Liver (tissue), 9 donors: ENCODE data around the gene ARHGAP19. TPM values are rescaled to one million over a fixed set of nuclear protein-coding genes. Genes with fewer than 3 reads are reported as not detected.

Experiments used
- DNase-seq: peaks from one replicate; pipeline ENCODE4 v3.0.0-alpha.2; 2017; ENCODE audit warnings: low spot score
- H3K27ac ChIP-seq, 2 donors: one replicate each; pipeline ENCODE4 v1.7.0; 2013; ENCODE audit warnings: inconsistent platforms in 2 of 2, low read length in 2 of 2, control low read depth in 1 of 2, low read depth in 1 of 2, mild to moderate bottlenecking in 1 of 2
- H3K27me3 ChIP-seq, 4 donors: one replicate each; pipeline versions ENCODE4 v1.6.1 to v1.7.0; 2013; ENCODE audit warnings: low read length in 3 of 4, inconsistent platforms in 1 of 4, mild to moderate bottlenecking in 1 of 4, moderate library complexity in 1 of 4; ENCODE audit not compliant: control insufficient read depth in 4 of 4, insufficient read depth in 4 of 4
- H3K36me3 ChIP-seq, 4 donors: one replicate each; pipeline versions ENCODE4 v1.6.1 to v1.7.0; 2013; ENCODE audit warnings: low read length in 3 of 4, mild to moderate bottlenecking in 3 of 4, low read depth in 1 of 4, moderate library complexity in 1 of 4; ENCODE audit not compliant: control insufficient read depth in 4 of 4, insufficient read depth in 3 of 4
- H3K4me1 ChIP-seq, 4 donors: one replicate each; pipeline versions ENCODE4 v1.6.1 to v1.7.0; 2013; ENCODE audit warnings: low read length in 3 of 4, mild to moderate bottlenecking in 3 of 4, moderate library complexity in 1 of 4; ENCODE audit not compliant: control insufficient read depth in 4 of 4, insufficient read depth in 4 of 4
- H3K4me3 ChIP-seq, 3 donors: one replicate each; pipeline versions ENCODE4 v1.6.1 to v1.7.0; 2013; ENCODE audit warnings: low read length in 3 of 3, control low read depth in 1 of 3, low read depth in 1 of 3, mild to moderate bottlenecking in 1 of 3
- H3K9ac ChIP-seq, 2 donors: one replicate each; pipeline ENCODE4 v1.7.0; 2013; ENCODE audit warnings: low read length in 2 of 2, mild to moderate bottlenecking in 2 of 2, moderate library complexity in 2 of 2, control low read depth in 1 of 2, low read depth in 1 of 2
- H3K9me3 ChIP-seq, 4 donors: one replicate each; pipeline versions ENCODE4 v1.6.1 to v1.7.0; 2013; ENCODE audit warnings: low read length in 3 of 4; ENCODE audit not compliant: control insufficient read depth in 4 of 4
- ATF3 ChIP-seq: IDR thresholded peaks from 2 replicates; pipeline ENCODE4 v1.6.1; 2016; ENCODE audit warnings: antibody characterized with exemption
- CTCF ChIP-seq: fragments of 150-350 bp; IDR thresholded peaks from 2 replicates; pipeline ENCODE4 v1.5.1; 2017; ENCODE audit warnings: improper control_type of control experiment, low read depth, low read length; ENCODE audit not compliant: missing input control
- EGR1 ChIP-seq, 2 donors: IDR thresholded peaks; 2 replicates each; pipeline ENCODE4 v1.6.1; 2016 to 2018; ENCODE audit warnings: antibody characterized with exemption in 2 of 2, low read depth in 2 of 2
- FOXA1 ChIP-seq: IDR thresholded peaks from 2 replicates; pipeline ENCODE4 v1.6.1; 2016; ENCODE audit warnings: antibody characterized with exemption
- GABPA ChIP-seq, 2 donors: IDR thresholded peaks in 1 of 2; conservative IDR thresholded peaks in 1 of 2; 2 replicates each; pipeline ENCODE4 v1.6.1; 2016; ENCODE audit warnings: antibody characterized with exemption in 2 of 2, mild to moderate bottlenecking in 1 of 2, moderate library complexity in 1 of 2
- HNF4A ChIP-seq, 2 donors: conservative IDR thresholded peaks; 2 replicates each; pipeline ENCODE4 v1.6.1; 2016; ENCODE audit warnings: antibody characterized with exemption in 2 of 2, mild to moderate bottlenecking in 2 of 2
- HNF4G ChIP-seq: IDR thresholded peaks from 2 replicates; pipeline ENCODE4 v1.6.1; 2016; ENCODE audit warnings: antibody characterized with exemption
- JUND ChIP-seq, 2 donors: IDR thresholded peaks; 2 replicates each; pipeline ENCODE4 v1.6.1; 2016; ENCODE audit warnings: antibody characterized with exemption in 2 of 2
- NR2F2 ChIP-seq: IDR thresholded peaks from 2 replicates; pipeline ENCODE4 v1.6.1; 2016; ENCODE audit warnings: antibody characterized with exemption
- RAD21 ChIP-seq, 2 donors: IDR thresholded peaks; 2 replicates each; pipeline ENCODE4 v1.6.1; 2016; ENCODE audit warnings: antibody characterized with exemption in 2 of 2, mild to moderate bottlenecking in 2 of 2
- REST ChIP-seq: IDR thresholded peaks from 2 replicates; pipeline ENCODE4 v1.6.1; 2016; ENCODE audit warnings: antibody characterized with exemption, mild to moderate bottlenecking
- RXRA ChIP-seq, 2 donors: IDR thresholded peaks; 2 replicates each; pipeline ENCODE4 v1.6.1; 2017 to 2018; ENCODE audit warnings: antibody characterized with exemption in 2 of 2, mild to moderate bottlenecking in 1 of 2
- SP1 ChIP-seq: IDR thresholded peaks from 2 replicates; pipeline ENCODE4 v1.6.1; 2018; ENCODE audit warnings: antibody characterized with exemption, mild to moderate bottlenecking
- TAF1 ChIP-seq: conservative IDR thresholded peaks from 2 replicates; pipeline ENCODE4 v1.6.1; 2016; ENCODE audit warnings: antibody characterized with exemption, mild to moderate bottlenecking
- YY1 ChIP-seq: IDR thresholded peaks from 2 replicates; pipeline ENCODE4 v1.6.1; 2016; ENCODE audit warnings: antibody characterized with exemption, mild to moderate bottlenecking
- ZBTB33 ChIP-seq: IDR thresholded peaks from 2 replicates; pipeline ENCODE4 v1.6.1; 2016; ENCODE audit warnings: antibody characterized with exemption
- WGBS: extraction: QIAGEN DNeasy Blood & Tissue Kit; methylation state at CpG from one replicate; pipeline ENCODE4 v1.1.7; 2013; 5-methylcytosine and 5-hydroxymethylcytosine counted together
- polyA plus RNA-seq, 2 donors: library from polyadenylated mRNA; stranded (reverse) in 1 of 2; unstranded in 1 of 2; fragments of 200-250 nt in 1 of 2; fragments of >200 nt in 1 of 2; fragmentation: Nextera tagmentation in 1 of 2; extraction: Ambion mirVana in 1 of 2; gene quantifications; one replicate each; pipeline versions ENCODE4 v1.2.1 to v1.2.3, GENCODE V29; 2013 to 2015
- total RNA-seq, 2 donors: library from RNA; depleted of rRNA; stranded (reverse); fragments of >200 nt; gene quantifications; one replicate each; pipeline ENCODE4 v1.2.3, GENCODE V29; 2014
- TF ChIP-seq, protein P1 (sequence below): IDR thresholded peaks from 2 replicates; pipeline ENCODE4 v1.6.1; 2016; ENCODE audit warnings: antibody characterized with exemption
- donor health status: healthy.
- donor health status: healthy.
- donor health status: healthy.
- donor health status: healthy.
- donor health status: healthy.

Gene ARHGAP19
- total and polyA plus RNA-seq, 4 donors = 1.6 to 23.4 (median 3.6) TPM

- Histone ChIP-seq H3K36me3 (peaks cover 0 to 6% (median 2%) of the 10 kb centered on the region in 4 donors), H3K27ac (no peak overlapping the region), H3K4me3 (no peak overlapping the region), H3K27me3 (no peaks in the 10 kb centered on the region), H3K9me3 (no peaks in the 10 kb centered on the region), H3K4me1 (peaks cover 0 to 22% (median 17%) of the 10 kb centered on the region in 4 donors), H3K9ac (no peak overlapping the region)
- TF ChIP-seq REST (no peak), HNF4A (conservative IDR thresholded peaks at IDR 0.05) (no peak), RXRA (IDR thresholded peaks at IDR 0.05) (no peak), ATF3 (no peak), CTCF (no peak), GABPA (IDR thresholded peaks at IDR 0.05 in 1 of 2, conservative IDR thresholded peaks at IDR 0.05 in 1 of 2) (no peak), SP1 (no peak), JUND (IDR thresholded peaks at IDR 0.05) (no peak), NR2F2 (no peak), ZBTB33 (no peak), FOXA1 (no peak), RAD21 (IDR thresholded peaks at IDR 0.05) (no peak), YY1 (no peak), EGR1 (IDR thresholded peaks at IDR 0.05; ENCODE audit: low read depth in 2 of 2) (no peak), HNF4G (no peak), TAF1 (no peak)
- TF ChIP-seq, protein P1, sequence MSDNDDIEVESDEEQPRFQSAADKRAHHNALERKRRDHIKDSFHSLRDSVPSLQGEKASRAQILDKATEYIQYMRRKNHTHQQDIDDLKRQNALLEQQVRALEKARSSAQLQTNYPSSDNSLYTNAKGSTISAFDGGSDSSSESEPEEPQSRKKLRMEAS = no peak
- 82% methylated on average over 4 of the region's 4 CpGs for WGBS
- DNase-seq = no peak
Observed at GRCh38 chr10:97224483-97225435, 67.7 kb downstream of the ARHGAP19 start.
